PC-9 (cell line): ENCODE data around the gene EPB41L3.

Source experiments
- EZH2 ChIP-seq: fragments of 200-600 bp; sonication (generic); IDR thresholded peaks from 2 replicates; pipeline ENCODE4 v1.8.0; 2017; ENCODE audit warnings: antibody characterized with exemption, low read depth
- TF ChIP-seq, protein P1 (sequence below): fragments of 200-600 bp; sonication (generic); conservative IDR thresholded peaks from 2 replicates; pipeline ENCODE4 v1.6.1; 2017; ENCODE audit warnings: mixed run types, antibody characterized with exemption, mild to moderate bottlenecking, moderate library complexity

DNA sequence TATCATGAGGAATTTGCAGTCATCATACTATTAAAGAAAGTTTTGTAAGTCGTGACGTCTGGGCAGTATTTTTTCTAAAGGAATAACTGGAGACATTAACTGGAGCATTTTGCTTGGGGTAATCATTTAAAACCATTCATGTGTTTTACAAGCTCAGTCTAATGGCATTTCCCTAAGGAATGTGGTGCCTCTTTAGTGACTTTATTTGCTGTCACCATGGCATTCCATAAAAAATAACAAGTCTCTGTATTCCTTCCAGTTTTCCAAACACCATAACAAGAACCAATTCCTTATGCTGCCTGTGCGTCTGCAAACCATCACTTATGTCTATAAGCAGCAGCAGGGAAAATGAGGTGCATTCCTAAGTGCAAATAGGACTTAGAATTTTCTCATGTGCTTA, 82.8 kb downstream of the EPB41L3 start:
- TF ChIP-seq, protein P1, sequence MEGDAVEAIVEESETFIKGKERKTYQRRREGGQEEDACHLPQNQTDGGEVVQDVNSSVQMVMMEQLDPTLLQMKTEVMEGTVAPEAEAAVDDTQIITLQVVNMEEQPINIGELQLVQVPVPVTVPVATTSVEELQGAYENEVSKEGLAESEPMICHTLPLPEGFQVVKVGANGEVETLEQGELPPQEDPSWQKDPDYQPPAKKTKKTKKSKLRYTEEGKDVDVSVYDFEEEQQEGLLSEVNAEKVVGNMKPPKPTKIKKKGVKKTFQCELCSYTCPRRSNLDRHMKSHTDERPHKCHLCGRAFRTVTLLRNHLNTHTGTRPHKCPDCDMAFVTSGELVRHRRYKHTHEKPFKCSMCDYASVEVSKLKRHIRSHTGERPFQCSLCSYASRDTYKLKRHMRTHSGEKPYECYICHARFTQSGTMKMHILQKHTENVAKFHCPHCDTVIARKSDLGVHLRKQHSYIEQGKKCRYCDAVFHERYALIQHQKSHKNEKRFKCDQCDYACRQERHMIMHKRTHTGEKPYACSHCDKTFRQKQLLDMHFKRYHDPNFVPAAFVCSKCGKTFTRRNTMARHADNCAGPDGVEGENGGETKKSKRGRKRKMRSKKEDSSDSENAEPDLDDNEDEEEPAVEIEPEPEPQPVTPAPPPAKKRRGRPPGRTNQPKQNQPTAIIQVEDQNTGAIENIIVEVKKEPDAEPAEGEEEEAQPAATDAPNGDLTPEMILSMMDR: no peak
- TF ChIP-seq EZH2: no peak
